Duodenal mucosa (tissue), 2 donors: ENCODE measurements around the gene IFNW1.
"Not testable (repeated sequence)": the region's sequence is repeated elsewhere in the genome, so short reads cannot be mapped to it uniquely, and the experiment has no call there.

Source experiments
- H3K27ac ChIP-seq: one replicate; pipeline ENCODE4 v1.7.0; 2013; ENCODE audit warnings: low read depth, low read length
- H3K27me3 ChIP-seq, 2 donors: one replicate each; pipeline ENCODE4 v1.7.0; 2013; ENCODE audit warnings: low read length in 2 of 2, control low read depth in 1 of 2; ENCODE audit not compliant: insufficient read depth in 2 of 2, control insufficient read depth in 1 of 2
- H3K36me3 ChIP-seq, 2 donors: one replicate each; pipeline ENCODE4 v1.7.0; 2013; ENCODE audit warnings: low read length in 2 of 2, control low read depth in 1 of 2; ENCODE audit not compliant: insufficient read depth in 2 of 2, control insufficient read depth in 1 of 2
- H3K4me1 ChIP-seq, 2 donors: one replicate each; pipeline ENCODE4 v1.7.0; 2013; ENCODE audit warnings: low read length in 2 of 2, control low read depth in 1 of 2; ENCODE audit not compliant: insufficient read depth in 2 of 2, control insufficient read depth in 1 of 2
- H3K4me3 ChIP-seq, 2 donors: one replicate each; pipeline ENCODE4 v1.7.0; 2013; ENCODE audit warnings: low read length in 2 of 2, low read depth in 1 of 2
- H3K9ac ChIP-seq, 2 donors: one replicate each; pipeline ENCODE4 v1.7.0; 2013; ENCODE audit warnings: low read length in 2 of 2, low read depth in 1 of 2
- H3K9me3 ChIP-seq, 2 donors: one replicate each; pipeline ENCODE4 v1.7.0; 2013; ENCODE audit warnings: low read length in 2 of 2, control low read depth in 1 of 2; ENCODE audit not compliant: control insufficient read depth in 1 of 2

IFNW1 gene

GRCh38 chr9:21141427-21141882 is at the start of gene IFNW1:
Gene IFNW1 (minus strand): TSS chr9:21141832. CDS start chr9:21141570, 262 bp downstream.
- Histone ChIP-seq H3K4me1 (peaks cover 0 to 3% of the 10 kb centered on the region in 2 donors), H3K27ac (no peak within 1 kb of the TSS), H3K9me3 (no peaks in the 10 kb centered on the region), H3K27me3 (no peaks in the 10 kb centered on the region), H3K9ac (no peak within 1 kb of the TSS), H3K36me3 (no peaks in the 10 kb centered on the region), H3K4me3 (no peak within 1 kb of the TSS)

- not testable (repeated sequence) for H3K9me3 ChIP-seq, H3K27ac ChIP-seq, H3K4me1 ChIP-seq, H3K4me3 ChIP-seq, H3K9ac ChIP-seq, H3K27me3 ChIP-seq, H3K36me3 ChIP-seq
These were observed 45.9 kb upstream of the IFNW1 start, which contains the start of gene IFNA4 for GRCh38 chr9:21187487-21187886. Gene IFNA4 (minus strand): TSS chr9:21187587. CDS start chr9:21187531, 56 bp downstream.

- not testable (repeated sequence) for H3K4me3 ChIP-seq, H3K9ac ChIP-seq, H3K9me3 ChIP-seq, H3K27me3 ChIP-seq, H3K27ac ChIP-seq, H3K36me3 ChIP-seq, H3K4me1 ChIP-seq
These were observed 41.4 kb upstream of the IFNW1 start for GRCh38 chr9:21182810-21183736.

- Histone ChIP-seq H3K27me3 (no peaks in the 10 kb centered on the region), H3K4me3 (no peak overlapping the region), H3K4me1 (no peaks in the 10 kb centered on the region), H3K36me3 (no peaks in the 10 kb centered on the region), H3K9ac (no peak overlapping the region), H3K9me3 (no peaks in the 10 kb centered on the region), H3K27ac (no peak overlapping the region)
These were observed 33.0 kb upstream of the IFNW1 start for GRCh38 chr9:21174671-21175070.

- Histone ChIP-seq H3K9me3 (no peaks in the 10 kb centered on the region), H3K4me3 (no peak overlapping the region), H3K27ac (no peak overlapping the region), H3K9ac (no peak overlapping the region), H3K27me3 (no peaks in the 10 kb centered on the region), H3K4me1 (no peaks in the 10 kb centered on the region), H3K36me3 (no peaks in the 10 kb centered on the region)
These were observed 30.5 kb upstream of the IFNW1 start for GRCh38 chr9:21172156-21172555.

GRCh38 chr9:21171351-21171750 is 29.7 kb upstream of the IFNW1 start:
- no peaks in the 10 kb centered on the region for H3K4me1 ChIP-seq

GRCh38 chr9:21166560-21166959 is 24.9 kb upstream of the IFNW1 start, which contains the start of gene IFNA21:
Gene IFNA21 (minus strand): TSS chr9:21166660. CDS start chr9:21166612, 48 bp downstream.
- not testable (repeated sequence) for H3K9ac ChIP-seq, H3K36me3 ChIP-seq, H3K27ac ChIP-seq, H3K9me3 ChIP-seq, H3K27me3 ChIP-seq, H3K4me3 ChIP-seq, H3K4me1 ChIP-seq

More at GRCh38 chr9:21171351-21171750, 29.7 kb upstream of the IFNW1 start:
- no peaks in the 10 kb centered on the region for H3K27me3 ChIP-seq
- no peaks in the 10 kb centered on the region for H3K36me3 ChIP-seq
- no peak overlapping the region for H3K9ac ChIP-seq
- H3K4me3 ChIP-seq: no peak overlapping the region
- no peak overlapping the region for H3K27ac ChIP-seq
- H3K9me3 ChIP-seq: no peaks in the 10 kb centered on the region

GRCh38 chr9:21165516-21165915 is 23.9 kb upstream of the IFNW1 start:
- H3K9ac ChIP-seq: no peak overlapping the region
- H3K4me3 ChIP-seq: no peak overlapping the region
- H3K27me3 ChIP-seq: no peaks in the 10 kb centered on the region
- H3K27ac ChIP-seq: no peak overlapping the region
- H3K36me3 ChIP-seq: no peaks in the 10 kb centered on the region
- no peaks in the 10 kb centered on the region for H3K4me1 ChIP-seq
- no peaks in the 10 kb centered on the region for H3K9me3 ChIP-seq

GRCh38 chr9:21160178-21160577 is 18.5 kb upstream of the IFNW1 start:
- Histone ChIP-seq H3K9ac (no peak overlapping the region), H3K9me3 (no peaks in the 10 kb centered on the region), H3K27me3 (no peaks in the 10 kb centered on the region), H3K36me3 (no peaks in the 10 kb centered on the region), H3K4me3 (no peak overlapping the region), H3K27ac (no peak overlapping the region), H3K4me1 (no peaks in the 10 kb centered on the region)

- H3K36me3 ChIP-seq: no peaks in the 10 kb centered on the region
- H3K4me3 ChIP-seq: no peak overlapping the region
- H3K27me3 ChIP-seq: no peaks in the 10 kb centered on the region
- peaks cover 0 to 4% of the 10 kb centered on the region in 2 donors for H3K4me1 ChIP-seq
- H3K9me3 ChIP-seq: no peaks in the 10 kb centered on the region
- H3K27ac ChIP-seq: no peak overlapping the region
- H3K9ac ChIP-seq: no peak overlapping the region
These were observed 13.9 kb upstream of the IFNW1 start for GRCh38 chr9:21155501-21155900.
